Activated CD8-positive, alpha-beta memory T cell treated with anti-CD3 and anti-CD28 coated beads, Interleukin-2, amount 50 U/mL, for 48 hours (primary cell): ENCODE data around the gene MICU2.

Experiments used
- DNase-seq: peaks from one replicate; pipeline ENCODE4 v3.0.0-alpha.2; 2020

The MICU2 gene

GRCh38 chr13:21481359-21481758, 122.6 kb downstream of the MICU2 start:
- no peak for DNase-seq

GRCh38 chr13:21478881-21479808, 124.8 kb downstream of the MICU2 start:
- DNase-seq = no peak

GRCh38 chr13:21476893-21477472, 127.0 kb downstream of the MICU2 start:
- peak; percentile 93 for DNase-seq

- DNase-seq = no peak
Observed at GRCh38 chr13:21475115-21475514, 128.9 kb downstream of the MICU2 start.

- DNase-seq = no peak
Observed at GRCh38 chr13:21470785-21471184, 133.2 kb downstream of the MICU2 start.

GRCh38 chr13:21466527-21466926, 137.4 kb downstream of the MICU2 start:
- DNase-seq = no peak

GRCh38 chr13:21465710-21466160, 138.2 kb downstream of the MICU2 start:
- DNase-seq = no peak

- DNase-seq = no peak
Observed at GRCh38 chr13:21463424-21463823, 140.5 kb downstream of the MICU2 start.

GRCh38 chr13:21461131-21461530, 142.8 kb downstream of the MICU2 start:
- no peak for DNase-seq

- peak; percentile 98 for DNase-seq
Observed at GRCh38 chr13:21458813-21459701, 144.9 kb downstream of the MICU2 start, which contains the start of gene ZDHHC20. TSS of gene ZDHHC20 (minus strand) at chr13:21459303. CDS start at chr13:21459171, 132 bp downstream.

- DNase-seq = peak; percentile 70
Observed at GRCh38 chr13:21458451-21458812, 145.5 kb downstream of the MICU2 start.

- no peak for DNase-seq
Observed at GRCh38 chr13:21453387-21454081, 150.4 kb downstream of the MICU2 start.

GRCh38 chr13:21450936-21451335, 153.0 kb downstream of the MICU2 start:
- no peak for DNase-seq

- no peak for DNase-seq
Observed at GRCh38 chr13:21446656-21447055, 157.3 kb downstream of the MICU2 start.

GRCh38 chr13:21445759-21446158, 158.2 kb downstream of the MICU2 start:
- DNase-seq = no peak

- no peak for DNase-seq
Observed at GRCh38 chr13:21443171-21443570, 160.8 kb downstream of the MICU2 start.
